D721Med (cell line): ENCODE measurements around the gene UBR1.
A peak's percentile ranks its signal among the peaks of the same experiment; 100 is the strongest.

Experiments used
- DNase-seq: peaks from one replicate; pipeline ENCODE4 v3.0.0; 2011; ENCODE audit warnings: low spot score; ENCODE audit not compliant: insufficient read length
- FAIRE-seq: peaks from 2 replicates; lab custom pipeline; 2011; peaks lifted over from hg19 to GRCh38; lab: Jason Lieb, UNC
- CTCF ChIP-seq: IDR thresholded peaks from 2 replicates; pipeline ENCODE4 v1.5.1; 2012; ENCODE audit warnings: mild to moderate bottlenecking, control low read depth; ENCODE audit not compliant: insufficient read depth; ENCODE audit errors: missing control alignments

The UBR1 gene

DNA sequence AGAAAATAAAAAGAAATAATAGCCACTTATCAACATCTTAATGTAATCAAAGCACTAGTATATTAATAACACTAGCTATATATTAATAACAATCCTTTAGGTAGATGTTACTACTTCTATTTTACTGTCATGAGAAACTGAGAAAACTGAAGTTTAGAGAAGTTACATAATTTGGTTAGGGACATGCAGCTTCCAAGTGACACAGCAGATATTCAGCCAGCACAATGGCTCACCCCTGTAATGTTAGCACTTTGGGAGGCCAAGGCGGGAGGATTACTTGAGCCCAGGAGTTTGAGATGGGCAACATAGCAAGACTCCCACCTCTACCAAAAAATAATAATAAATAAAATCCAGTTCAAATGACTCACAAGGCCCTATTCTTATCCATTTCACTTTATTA, 1.9 kb upstream of the UBR1 start:
- no peak for DNase-seq
- FAIRE-seq = no peak
- TF ChIP-seq CTCF = no peak

GRCh38 chr15:43106486-43106829, 620 bp upstream of the UBR1 start:
- no peak for TF ChIP-seq CTCF
- DNase-seq = no peak
- no peak for FAIRE-seq

DNA sequence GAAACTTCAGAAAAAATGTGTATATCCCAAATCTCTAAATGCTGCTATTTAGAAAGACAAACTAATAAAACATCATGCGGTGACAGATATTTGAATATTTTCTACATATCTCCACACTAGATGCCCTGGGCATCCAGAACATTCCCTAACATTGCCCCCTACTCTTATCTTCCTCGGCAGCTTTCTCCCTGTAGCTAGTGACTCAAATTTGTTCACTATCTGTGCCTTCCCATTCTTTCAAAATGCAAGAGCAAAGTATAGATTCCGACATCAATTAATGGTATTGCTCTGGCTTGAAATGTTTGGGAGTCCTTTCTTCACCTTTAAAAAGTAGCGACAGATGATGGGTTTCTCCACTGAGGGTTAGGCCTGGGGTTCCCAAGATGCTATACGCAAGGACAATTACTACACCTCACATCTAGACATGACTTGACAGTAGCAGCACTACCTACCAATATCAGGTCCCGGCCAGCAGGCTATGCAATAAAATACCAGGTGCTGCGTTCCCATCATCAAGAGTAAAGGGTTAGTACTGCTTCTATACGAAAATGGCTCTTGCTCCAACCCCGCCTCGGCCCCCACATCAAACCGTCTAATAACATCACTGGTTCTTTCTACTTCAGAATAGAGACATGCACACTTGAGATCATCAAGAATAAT, 631 bp downstream of the UBR1 start:
- FAIRE-seq (no peak), DNase-seq (no peak)
- TF ChIP-seq CTCF = no peak

GRCh38 chr15:43104426-43104825, 1.4 kb downstream of the UBR1 start:
- FAIRE-seq = no peak
- no peak for TF ChIP-seq CTCF
- no peak for DNase-seq

DNA sequence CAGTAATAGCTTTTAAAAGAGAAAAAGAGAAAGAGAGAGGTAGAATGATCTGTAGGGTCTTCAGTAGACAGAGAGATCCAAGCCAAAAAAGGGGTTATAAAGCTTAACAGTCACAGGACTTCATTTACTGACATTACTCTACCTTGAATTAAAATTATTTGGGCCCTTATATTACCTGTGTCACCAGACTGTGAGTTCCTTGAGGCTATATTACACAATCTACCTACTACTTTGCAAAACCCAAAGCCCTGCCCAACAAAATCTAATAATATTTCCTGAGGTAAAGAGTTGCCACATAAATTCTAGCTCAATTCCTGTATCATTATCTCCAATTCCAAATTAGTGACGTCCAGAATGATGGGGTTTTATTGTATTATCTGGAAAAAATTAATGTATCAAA, 1.9 kb downstream of the UBR1 start:
- no peak for TF ChIP-seq CTCF
- FAIRE-seq = no peak
- DNase-seq = no peak

DNA sequence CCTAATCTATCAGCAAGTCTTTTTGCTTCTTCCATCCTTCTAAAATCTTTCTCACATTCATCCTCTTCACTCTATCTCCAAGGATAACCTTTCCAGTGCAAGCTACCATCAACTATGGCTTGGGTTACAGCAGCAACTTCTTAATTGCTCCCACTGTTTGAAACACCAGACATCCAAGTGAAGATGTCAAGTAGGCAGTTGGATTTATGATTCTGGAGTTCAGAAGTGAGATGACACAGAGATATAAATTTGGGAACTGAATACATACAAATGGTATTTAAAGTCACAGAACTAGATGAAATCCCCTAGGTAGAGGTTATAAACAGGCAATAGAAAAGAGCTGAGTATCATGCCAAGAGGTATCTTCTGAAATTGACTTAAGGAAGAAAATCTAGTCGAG, 3.7 kb downstream of the UBR1 start:
- no peak for FAIRE-seq
- TF ChIP-seq CTCF = no peak
- DNase-seq = no peak

DNA sequence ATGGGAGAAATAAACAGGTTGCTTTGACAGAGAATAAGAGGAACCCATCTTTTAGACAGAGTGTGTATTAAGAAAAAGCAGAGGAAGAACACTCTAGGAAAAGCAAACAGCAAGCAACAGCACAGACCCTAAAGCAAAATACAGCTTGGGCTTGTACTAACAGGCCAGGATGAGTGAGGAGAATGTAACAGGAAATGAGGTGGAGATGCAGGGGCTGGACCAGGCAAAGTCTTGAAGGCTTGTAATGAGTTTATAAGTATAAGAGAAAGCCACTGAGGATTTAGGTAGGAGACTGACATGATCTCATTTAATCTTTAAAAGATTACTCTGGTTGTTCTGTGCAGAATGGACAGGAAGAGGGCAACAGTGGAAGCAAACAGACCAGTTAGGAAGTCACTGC, 4.9 kb downstream of the UBR1 start:
- TF ChIP-seq CTCF = no peak
- FAIRE-seq (no peak), DNase-seq (peak; percentile 25)
